NCI-H345 treated with DMSO at 0.1 percent for 48 hours (cell line): ENCODE results near the gene RNASE3.
A peak's percentile ranks its signal among the peaks of the same experiment; 100 is the strongest.
"Not testable (repeated sequence)": the region's sequence is repeated elsewhere in the genome, so short reads cannot be mapped to it uniquely, and the experiment has no call there.

ENCODE experiments used
- DNase-seq: peaks from one replicate; lab custom pipeline; 2025; ENCODE audit not compliant: unreplicated experiment; lab: John Stamatoyannopoulos, UW

Gene RNASE3

GRCh38 chr14:20891126-20891825, at the start of gene RNASE3:
Gene RNASE3 (plus strand): TSS chr14:20891385. CDS start chr14:20891687, 302 bp downstream.
- DNase-seq = not testable (repeated sequence)

GRCh38 chr14:20846560-20846959, 44.6 kb upstream of the RNASE3 start:
- DNase-seq = no peak

DNA sequence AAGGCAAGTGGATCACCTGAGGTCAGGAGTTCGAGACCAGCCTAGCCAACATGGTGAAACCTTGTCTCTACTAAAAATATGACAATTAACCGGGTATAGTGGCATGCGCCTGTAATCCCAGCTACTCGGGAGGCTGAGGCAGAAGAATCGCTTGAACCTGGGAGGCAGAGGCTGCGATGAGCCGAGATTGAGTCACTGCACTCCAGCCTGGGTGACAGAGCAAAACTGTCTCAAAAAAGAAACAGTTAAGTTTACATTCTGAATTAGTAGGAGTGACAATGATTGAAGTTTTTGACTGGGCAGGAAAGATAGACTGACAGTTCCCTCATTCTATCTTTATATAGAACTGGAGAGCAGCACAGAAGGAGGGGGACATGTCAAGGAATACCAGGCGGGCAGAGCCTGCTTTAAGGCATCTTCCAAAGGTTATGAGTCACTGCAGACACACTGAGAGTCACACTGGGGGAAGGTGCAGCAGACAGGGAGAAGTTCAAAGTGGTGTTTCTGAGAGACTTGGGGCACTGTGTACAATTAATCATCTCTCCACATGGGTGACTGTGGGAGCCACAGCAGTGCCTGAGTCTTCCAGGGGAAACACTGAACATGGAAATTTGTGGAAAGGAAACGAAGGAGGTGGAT, 42.8 kb upstream of the RNASE3 start:
- no peak for DNase-seq

DNA sequence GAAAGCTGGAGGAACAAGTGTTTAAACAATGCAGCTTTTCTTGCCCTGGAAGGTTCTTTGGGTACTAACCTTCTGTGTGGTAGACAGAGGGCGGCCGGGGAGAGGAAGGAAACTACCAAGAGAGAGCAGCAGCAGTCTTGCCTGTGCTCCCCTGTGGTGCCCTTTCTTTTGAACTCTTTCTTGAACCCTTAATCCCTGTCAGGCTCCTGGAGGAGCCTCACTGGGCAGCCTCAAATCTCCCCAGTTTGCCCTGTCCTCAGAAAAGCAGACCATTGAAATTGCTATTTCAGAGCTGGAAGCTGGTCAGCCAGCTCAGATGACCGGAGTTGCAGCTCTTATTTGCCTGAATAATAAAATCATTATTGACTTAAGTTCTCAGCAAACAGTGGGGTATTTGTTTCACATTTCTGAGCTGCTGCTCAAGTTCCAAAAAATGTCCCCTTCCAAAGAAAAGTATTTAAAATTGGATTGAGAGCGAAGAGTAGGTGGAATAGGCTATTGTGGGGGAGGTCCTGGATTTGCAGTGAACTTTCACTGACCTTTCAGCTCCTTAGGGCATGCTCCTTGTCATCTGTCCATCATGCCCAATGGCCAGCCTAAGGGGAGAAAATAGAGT, 42.1 kb upstream of the RNASE3 start:
- DNase-seq = no peak

DNA sequence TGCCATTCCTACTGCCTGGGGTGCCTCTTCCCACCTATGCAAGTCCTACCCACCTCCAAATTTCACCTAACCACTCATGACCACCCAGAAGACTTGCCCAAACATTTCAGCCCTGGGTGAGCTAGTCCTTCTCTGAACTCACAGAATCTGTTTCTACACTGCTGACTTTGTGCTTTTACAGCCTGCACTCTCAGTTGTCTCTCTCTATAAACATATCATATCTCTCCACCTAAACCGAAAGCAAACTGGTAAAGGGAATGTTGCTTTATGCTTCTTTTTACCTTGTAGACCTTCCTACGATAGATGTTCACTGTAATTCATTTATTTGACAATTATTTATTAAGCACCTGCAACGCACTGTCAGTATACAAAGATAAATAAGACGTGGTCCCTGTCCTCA, 38.1 kb upstream of the RNASE3 start:
- DNase-seq = no peak

GRCh38 chr14:20855652-20856291, 35.4 kb upstream of the RNASE3 start:
- DNase-seq = no peak

DNA sequence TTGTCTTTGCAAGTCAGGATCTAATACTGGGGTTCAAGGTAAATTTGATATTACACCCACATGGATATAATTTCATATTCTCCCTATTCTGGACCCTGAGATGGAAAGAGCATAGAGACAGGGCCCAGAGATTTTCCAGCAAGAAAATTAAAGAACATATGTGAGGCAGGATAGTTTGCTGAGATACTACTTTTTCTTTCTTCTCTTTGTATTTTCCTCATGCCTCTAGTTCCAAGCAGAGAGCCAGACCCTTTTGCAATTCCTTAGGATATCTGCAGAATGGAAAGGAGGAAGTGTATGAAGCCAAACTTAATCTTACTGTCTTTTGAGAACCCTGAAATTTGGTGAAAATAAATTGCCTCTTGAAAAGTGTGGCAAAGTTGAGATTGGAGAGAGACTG, 34.0 kb upstream of the RNASE3 start:
- no peak for DNase-seq

- peak; percentile 5 for DNase-seq
Measured at GRCh38 chr14:20857630-20858261, 33.4 kb upstream of the RNASE3 start.

DNA sequence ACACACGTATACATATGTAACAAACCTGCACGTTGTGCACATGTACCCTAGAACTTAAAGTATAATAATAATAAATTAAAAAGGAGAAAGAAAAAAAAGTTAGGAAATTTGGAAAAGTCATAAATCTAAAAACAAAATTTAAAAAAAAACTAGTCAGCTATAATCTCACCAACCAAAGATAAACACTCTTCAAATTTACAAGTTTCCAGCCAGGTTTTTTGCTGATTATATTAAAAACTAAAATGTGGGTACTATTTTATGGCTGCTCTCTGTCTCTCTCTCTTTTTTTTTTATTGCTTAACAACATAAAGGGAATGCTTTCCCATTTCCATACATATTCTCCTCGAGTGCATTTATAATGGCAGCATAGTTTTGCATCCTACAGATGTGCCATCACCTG, 25.0 kb upstream of the RNASE3 start:
- DNase-seq = no peak

GRCh38 chr14:20866963-20867362, 24.2 kb upstream of the RNASE3 start:
- no peak for DNase-seq

GRCh38 chr14:20873370-20874177, 17.6 kb upstream of the RNASE3 start:
- no peak for DNase-seq

DNA sequence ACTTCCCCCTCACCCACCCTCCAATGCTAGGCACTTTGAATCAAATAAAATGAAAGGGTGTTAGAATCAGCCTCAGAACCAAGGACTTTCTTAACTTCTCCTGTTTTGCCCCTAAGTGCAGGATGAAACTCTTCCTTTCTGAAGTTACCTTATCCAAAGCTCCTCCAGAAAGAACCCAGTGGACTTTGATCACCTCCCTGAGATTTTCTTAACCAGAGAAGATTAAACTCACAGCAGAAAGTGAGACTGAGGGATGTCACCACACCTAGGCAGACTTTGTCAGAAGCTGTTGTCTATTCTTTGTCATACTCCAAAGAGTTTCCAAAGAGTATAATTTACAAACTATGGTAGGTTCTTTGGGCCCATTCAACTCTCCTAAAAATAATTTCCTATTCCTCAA, 14.2 kb upstream of the RNASE3 start:
- no peak for DNase-seq

- DNase-seq = no peak
Measured at GRCh38 chr14:20878695-20879094, 12.5 kb upstream of the RNASE3 start.

DNA sequence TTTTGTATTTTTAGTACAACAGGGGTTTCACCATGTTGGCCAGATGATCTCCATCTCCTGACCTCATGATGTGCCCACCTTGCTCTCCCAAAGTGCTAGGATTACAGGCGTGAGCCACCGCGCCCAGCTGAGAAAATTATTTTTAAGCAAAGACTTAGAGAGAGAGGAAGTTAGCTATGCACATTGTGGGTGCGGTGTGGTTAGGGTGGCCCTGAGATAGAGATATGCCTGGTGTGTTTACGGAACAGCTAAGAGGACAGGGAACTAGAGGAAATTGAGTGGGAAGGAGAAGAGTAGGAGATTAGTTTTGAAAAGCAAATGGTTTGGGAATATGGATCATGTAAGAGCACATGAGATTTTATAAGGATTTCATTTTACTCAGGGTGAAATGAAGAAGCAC, 10.0 kb upstream of the RNASE3 start:
- not testable (repeated sequence) for DNase-seq

GRCh38 chr14:20882787-20883186, 8.4 kb upstream of the RNASE3 start:
- DNase-seq = not testable (repeated sequence)

DNA sequence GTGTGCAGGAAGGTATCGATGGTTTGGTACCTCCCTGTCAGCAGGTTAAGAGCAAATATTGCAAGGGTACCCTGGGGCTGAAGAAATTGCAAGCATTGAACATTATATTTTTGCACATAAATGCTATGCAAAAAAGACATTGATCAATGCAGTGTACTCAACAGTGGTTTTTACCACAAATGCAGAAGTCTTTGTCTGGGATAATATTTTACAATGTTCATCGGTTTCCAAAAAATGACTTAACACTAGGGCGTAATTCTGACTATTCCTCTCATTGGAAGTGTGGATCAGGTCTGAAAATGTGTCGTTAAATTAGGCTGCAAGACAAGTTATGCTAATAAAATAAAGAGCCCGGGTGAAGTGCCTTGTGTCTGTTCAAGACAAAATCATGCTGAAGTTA, 2.8 kb upstream of the RNASE3 start:
- DNase-seq = not testable (repeated sequence)

DNA sequence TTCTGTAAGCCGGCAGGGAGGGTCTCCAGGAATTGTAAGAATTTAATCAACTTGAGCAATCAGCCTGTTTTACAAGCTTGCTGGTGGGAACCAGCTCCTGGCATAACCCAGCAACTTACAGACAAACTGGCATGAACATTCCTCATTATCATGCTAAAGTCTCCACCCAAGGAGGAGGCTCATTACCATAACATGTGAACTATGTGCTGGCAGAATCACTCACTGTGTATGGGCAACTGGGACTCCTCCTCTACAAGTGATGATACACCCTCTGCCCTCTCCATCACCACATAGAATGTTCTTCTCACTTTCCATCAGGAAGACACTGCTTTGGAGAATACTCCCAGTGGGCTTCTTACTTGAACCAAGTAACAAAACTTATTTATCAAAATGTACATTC, 4.1 kb downstream of the RNASE3 start:
- not testable (repeated sequence) for DNase-seq

- DNase-seq = no peak
Measured at GRCh38 chr14:20904393-20905029, 13.3 kb downstream of the RNASE3 start.

DNA sequence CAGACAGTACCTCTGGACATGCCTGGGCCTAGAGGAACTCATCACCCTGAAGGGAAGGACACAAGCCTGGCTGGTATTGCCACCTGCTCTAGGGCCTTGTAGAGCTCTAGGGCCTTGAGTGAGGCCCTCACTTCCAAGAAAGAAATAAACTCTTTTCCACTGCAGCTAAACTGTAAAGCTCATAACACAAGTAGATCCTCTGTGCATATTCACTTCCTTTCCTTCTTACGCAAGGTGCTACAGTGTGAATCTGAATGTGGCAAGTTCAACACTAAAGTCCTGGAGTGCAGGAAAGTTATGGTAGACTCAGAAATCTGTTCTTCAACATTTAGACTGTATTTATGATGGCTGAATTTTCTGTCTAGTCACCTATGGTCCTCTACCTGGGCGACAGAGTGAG, 14.5 kb downstream of the RNASE3 start:
- no peak for DNase-seq

DNA sequence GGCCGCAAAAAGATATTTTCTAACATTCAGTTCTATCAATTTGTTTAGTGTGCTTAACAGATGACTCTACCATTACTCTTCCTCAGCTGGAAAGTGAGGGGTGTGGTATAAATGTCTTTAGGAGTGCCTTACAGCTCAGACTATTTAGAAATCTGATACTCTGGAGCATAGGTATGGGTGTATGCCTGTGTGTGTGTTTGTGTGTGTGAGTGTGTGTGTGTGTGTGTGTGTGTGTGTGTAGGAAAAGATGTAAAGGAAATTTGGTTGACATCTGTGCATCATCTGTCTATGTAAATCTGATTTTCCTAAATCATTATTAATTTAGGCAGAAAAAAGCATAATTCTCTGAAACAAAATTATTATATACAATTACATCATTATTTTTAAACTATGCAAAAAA, 16.0 kb downstream of the RNASE3 start:
- no peak for DNase-seq
